Astrocyte of the spinal cord (primary cell): ENCODE results near the gene SIRPD.

Source experiments
- DNase-seq: peaks from one replicate; pipeline ENCODE4 v3.0.0; 2011; ENCODE audit warnings: low read depth, low spot score
- H3K4me3 ChIP-seq: 2 replicates; pipeline ENCODE4 v1.5.1; 2011; ENCODE audit warnings: low read depth, mild to moderate bottlenecking, low read length, moderate library complexity
- in situ Hi-C: cut with HindIII; loops from 2 replicates; pipeline ENCODE4 v1.10.0; 2017; ENCODE audit warnings: low sequenced_read_pairs
- TF ChIP-seq, protein P1 (sequence below): IDR thresholded peaks from 2 replicates; pipeline ENCODE4 v1.5.1; 2012; ENCODE audit warnings: low read depth, mild to moderate bottlenecking, low read length, inconsistent platforms

SIRPD gene

DNA sequence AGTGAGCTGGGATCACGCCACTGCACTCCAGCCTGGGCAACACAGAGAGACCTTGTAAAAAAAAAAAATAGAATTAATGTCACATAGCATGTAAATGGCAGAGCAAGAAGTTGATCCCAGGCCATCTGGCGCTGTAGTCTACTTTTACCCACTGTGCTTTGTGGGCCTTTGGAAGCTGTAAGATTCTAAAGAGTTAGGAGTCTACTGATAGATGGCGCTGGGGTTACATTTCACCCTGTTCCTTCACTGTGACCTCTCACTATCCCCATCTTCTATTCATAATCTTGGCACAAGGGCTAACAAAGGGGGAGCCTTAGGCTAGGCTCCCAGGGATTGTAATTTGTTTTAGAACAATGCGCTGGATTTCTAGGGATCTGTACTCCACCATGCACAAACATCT, 24.4 kb downstream of the SIRPD start:
- in situ Hi-C loops: no loop called here
- TF ChIP-seq, protein P1, sequence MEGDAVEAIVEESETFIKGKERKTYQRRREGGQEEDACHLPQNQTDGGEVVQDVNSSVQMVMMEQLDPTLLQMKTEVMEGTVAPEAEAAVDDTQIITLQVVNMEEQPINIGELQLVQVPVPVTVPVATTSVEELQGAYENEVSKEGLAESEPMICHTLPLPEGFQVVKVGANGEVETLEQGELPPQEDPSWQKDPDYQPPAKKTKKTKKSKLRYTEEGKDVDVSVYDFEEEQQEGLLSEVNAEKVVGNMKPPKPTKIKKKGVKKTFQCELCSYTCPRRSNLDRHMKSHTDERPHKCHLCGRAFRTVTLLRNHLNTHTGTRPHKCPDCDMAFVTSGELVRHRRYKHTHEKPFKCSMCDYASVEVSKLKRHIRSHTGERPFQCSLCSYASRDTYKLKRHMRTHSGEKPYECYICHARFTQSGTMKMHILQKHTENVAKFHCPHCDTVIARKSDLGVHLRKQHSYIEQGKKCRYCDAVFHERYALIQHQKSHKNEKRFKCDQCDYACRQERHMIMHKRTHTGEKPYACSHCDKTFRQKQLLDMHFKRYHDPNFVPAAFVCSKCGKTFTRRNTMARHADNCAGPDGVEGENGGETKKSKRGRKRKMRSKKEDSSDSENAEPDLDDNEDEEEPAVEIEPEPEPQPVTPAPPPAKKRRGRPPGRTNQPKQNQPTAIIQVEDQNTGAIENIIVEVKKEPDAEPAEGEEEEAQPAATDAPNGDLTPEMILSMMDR: no peak
- no peak for DNase-seq
- H3K4me3 ChIP-seq: no peak overlapping the region

DNA sequence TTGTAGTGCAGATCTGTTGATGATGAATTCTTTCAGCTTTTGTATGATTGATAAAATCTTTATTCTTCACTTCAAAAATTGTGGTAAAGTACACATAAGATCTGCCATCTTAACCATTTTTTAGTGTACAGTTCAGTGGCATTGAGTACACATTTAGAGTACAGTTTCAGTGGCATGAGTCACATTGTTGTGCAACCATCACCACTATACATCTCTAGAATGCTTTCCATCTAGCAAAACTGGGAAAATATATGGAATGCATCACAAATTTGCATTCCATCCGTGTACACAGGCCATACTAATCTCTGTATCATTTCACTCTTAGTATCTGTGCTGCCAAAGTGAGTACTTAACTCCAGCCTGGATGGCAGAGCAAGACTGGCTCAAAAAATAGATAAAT, 28.7 kb downstream of the SIRPD start:
- in situ Hi-C loops: no loop called here
- DNase-seq: no peak
- no peak overlapping the region for H3K4me3 ChIP-seq
- TF ChIP-seq, protein P1: no peak

DNA sequence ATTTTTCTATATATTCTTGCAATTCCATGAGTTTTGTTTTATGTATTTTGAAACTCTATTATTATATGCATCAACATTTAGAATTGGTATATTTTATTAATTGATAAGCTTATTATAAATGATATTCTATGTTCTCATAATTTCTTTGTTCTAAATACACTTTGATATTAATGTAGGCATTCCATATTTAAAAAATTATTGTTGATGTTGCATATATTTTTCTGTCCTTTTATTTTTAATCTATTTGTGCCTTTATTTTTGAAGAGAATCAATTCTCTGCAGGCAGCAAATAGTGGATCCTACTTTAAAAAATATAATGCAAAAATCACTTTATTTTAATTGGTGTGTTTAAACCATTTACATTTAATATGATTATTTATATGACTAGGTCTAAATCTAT, 29.6 kb downstream of the SIRPD start:
- H3K4me3 ChIP-seq: no peak overlapping the region
- in situ Hi-C loops: no loop called here
- TF ChIP-seq, protein P1: no peak
- DNase-seq: no peak

DNA sequence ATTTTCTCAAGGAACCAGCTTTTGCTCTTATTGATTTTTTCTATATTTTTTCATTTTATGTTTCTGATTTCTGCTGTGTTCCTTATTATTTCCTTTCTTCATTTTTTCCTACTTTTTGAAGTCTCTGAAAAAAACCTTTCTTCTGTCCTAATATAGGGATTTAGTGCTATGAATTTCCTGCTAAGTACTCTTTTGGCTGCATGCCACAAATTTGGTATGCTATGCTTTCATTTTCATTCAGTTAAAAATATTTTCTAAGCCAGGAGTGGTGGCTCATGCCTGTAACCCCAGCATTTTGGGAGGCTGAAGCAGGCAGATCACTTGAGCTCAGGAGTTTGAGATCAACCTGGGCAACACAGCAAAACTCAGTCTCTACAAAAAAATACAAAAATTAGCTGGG, 30.6 kb downstream of the SIRPD start:
- TF ChIP-seq, protein P1: no peak
- no peak overlapping the region for H3K4me3 ChIP-seq
- no peak for DNase-seq
- in situ Hi-C loops: no loop called here

DNA sequence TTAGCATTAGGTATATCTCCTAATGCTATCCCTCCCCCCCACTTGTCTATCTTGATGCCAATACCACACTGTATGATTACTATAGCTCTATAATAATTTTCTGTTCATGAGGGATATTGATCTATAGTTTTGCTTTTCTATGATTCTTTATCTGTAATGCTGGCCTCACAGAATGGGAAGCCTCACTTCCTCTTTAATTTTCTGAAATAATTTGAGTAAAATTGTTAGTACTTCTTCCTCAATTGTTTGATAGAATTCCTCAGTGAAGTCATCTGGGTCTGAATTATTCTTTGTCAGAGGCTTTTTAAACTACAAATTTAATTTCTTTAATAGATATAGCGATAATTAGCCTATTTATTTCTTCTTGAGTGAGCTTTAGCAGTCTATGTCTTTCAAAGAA, 31.2 kb downstream of the SIRPD start:
- in situ Hi-C loops: no loop called here
- TF ChIP-seq, protein P1: no peak
- H3K4me3 ChIP-seq: no peak overlapping the region
- DNase-seq: no peak

DNA sequence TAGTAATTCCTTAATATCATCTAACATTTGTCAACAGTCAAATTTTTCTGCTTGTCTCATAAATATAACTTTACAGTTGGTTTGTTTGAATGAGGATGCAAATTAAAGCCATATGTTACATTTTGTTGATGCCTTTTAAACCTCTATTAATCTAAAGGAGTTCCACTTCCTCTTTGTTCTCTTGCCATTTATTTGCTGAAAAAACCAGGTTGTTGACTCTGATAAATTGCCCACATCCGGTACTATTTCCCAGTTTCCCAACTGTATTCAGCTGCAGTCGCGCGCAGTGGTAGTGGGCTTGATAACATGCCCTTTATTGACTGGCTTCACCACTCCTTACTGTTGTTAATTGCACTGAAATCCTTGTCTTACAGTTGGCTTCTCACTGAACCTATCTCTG, 33.5 kb downstream of the SIRPD start:
- in situ Hi-C loops: no loop called here
- no peak for DNase-seq
- TF ChIP-seq, protein P1: no peak
- no peak overlapping the region for H3K4me3 ChIP-seq

DNA sequence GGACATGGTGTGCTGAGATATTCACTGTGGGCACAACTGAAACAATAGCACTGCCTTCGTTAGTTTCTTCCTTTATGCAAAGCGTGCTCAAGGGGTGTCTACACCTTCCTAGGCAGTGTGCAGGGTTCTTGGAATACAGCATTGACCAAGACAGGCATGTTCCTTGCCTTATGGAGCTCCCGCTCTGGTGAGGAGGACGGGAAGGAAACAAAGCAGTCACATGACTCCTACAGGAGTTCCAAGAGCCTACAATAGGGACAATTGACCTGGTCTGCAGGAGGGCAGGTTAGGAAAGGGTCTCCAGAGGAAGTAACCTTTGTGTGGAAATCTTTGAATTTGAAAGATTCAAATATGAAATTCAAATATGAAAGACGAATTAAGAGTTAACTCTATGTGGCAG, 40.5 kb downstream of the SIRPD start:
- no peak for DNase-seq
- in situ Hi-C loops: no loop called here
- TF ChIP-seq, protein P1: no peak
- H3K4me3 ChIP-seq: no peak overlapping the region
